Cortex of kidney (tissue), 1 donor: ENCODE measurements around the gene GABRA1.

Experiments
- DNase-seq: peaks from one replicate; lab custom pipeline; 2025; lab: John Stamatoyannopoulos, UW

The GABRA1 gene

GRCh38 chr5:161847941-161848391, at the start of gene GABRA1:
Gene GABRA1 (plus strand): TSS chr5:161848120. CDS start chr5:161850811, 2,691 bp downstream.
- DNase-seq = no peak

DNA sequence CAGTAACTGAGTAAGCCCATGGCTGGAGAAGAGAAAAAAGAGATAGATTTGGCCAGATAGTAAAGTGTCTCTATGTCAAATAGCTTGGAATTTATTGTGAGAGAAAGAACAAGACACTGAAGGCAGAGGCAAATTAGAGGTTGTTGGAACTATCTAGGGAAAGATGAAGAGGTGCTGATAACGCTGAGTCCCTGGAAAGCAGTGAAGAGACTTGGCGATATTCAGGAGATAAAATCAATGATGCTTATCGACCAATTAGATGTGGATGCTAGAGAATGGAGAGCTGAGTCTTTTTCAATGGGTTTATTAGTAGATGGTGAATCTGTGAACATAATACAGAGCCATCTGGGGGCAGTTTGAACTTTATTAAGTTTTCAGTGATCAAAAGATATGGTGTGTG, 48.6 kb upstream of the GABRA1 start:
- DNase-seq = no peak

- DNase-seq = no peak
Observed at GRCh38 chr5:161804263-161804662, 43.7 kb upstream of the GABRA1 start.

- no peak for DNase-seq
Observed at GRCh38 chr5:161846746-161847145, 1.2 kb upstream of the GABRA1 start.

- DNase-seq = no peak
Observed at GRCh38 chr5:161847447-161847846, 473 bp upstream of the GABRA1 start.

GRCh38 chr5:161850491-161850890, 2.6 kb downstream of the GABRA1 start:
- DNase-seq = no peak

- no peak for DNase-seq
Observed at GRCh38 chr5:161851691-161852299, 3.9 kb downstream of the GABRA1 start.

DNA sequence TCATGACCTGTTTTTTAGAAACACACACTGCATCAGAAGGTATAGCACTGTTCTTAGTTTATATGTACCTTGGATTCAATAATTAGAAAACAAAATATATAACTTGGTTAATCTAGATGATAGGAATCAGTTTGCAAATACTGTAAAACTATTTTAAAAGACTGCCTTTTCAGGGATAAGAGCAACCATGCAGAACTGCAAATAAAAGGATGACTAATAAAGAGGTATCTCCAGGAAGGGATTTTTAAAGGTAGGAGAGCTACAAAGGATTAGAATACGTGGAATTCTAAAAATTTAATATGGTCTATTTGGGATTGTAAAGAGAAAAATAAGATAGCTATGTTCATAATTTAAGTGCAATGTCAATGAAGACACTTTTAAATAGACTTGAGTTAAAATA, 9.4 kb downstream of the GABRA1 start:
- DNase-seq = no peak

GRCh38 chr5:161863259-161863658, 15.3 kb downstream of the GABRA1 start:
- DNase-seq = no peak

- DNase-seq = no peak
Observed at GRCh38 chr5:161863811-161864210, 15.9 kb downstream of the GABRA1 start.

DNA sequence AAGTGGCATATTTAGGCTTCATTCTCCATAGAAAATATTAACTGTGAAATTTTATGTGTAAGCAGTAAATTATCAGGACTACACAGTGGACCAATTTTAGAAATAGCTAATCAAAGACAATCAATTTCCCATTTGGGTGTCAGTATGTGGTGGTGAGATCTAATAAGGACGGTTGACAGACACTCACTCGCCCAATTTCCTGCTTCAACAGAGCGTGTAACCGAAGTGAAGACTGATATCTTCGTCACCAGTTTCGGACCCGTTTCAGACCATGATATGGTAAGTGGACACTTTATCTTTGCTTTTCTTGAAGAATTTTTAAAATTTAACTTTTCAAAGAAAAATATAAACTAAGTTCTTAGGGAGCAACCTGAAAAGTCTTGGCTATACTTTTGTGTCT, 17.6 kb downstream of the GABRA1 start:
- no peak for DNase-seq

- no peak for DNase-seq
Observed at GRCh38 chr5:161889971-161890370, 42.1 kb downstream of the GABRA1 start.

DNA sequence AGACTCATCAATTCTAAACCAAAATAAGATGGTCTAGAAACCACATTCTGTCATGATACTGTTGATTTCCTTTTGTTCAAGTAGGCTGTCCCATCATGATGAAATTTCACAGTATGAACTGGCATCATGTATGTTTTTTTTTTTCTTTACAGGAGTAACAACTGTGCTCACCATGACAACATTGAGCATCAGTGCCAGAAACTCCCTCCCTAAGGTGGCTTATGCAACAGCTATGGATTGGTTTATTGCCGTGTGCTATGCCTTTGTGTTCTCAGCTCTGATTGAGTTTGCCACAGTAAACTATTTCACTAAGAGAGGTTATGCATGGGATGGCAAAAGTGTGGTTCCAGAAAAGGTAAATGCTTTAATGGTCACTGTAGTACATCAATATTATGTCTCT, 47.6 kb downstream of the GABRA1 start:
- no peak for DNase-seq

DNA sequence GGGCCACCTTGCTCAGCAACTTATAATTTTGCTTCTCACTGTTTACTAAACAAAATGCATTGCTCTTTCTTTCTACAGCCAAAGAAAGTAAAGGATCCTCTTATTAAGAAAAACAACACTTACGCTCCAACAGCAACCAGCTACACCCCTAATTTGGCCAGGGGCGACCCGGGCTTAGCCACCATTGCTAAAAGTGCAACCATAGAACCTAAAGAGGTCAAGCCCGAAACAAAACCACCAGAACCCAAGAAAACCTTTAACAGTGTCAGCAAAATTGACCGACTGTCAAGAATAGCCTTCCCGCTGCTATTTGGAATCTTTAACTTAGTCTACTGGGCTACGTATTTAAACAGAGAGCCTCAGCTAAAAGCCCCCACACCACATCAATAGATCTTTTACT, 49.1 kb downstream of the GABRA1 start:
- no peak for DNase-seq

GRCh38 chr5:161899590-161899989, 51.7 kb downstream of the GABRA1 start:
- DNase-seq = no peak

DNA sequence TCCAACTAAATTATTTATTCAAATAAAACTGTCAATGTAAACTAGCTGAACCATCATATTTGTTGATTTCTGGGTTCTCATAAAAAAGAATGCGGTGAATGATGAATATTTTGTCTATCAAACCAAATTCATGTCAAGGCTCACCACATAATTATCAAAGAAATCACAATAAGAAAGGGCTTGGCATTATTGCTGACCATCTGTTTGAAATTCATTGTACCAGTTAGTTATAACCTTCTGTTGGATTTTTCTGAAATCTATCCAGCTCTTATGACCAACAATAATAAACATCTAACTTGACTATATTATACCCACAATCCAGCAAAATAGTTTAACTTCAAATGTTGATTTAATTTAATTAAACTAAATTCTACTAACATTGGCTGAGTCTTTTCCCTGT, 53.1 kb downstream of the GABRA1 start:
- DNase-seq = no peak

GRCh38 chr5:161921781-161922180, 73.9 kb downstream of the GABRA1 start:
- DNase-seq = no peak

- no peak for DNase-seq
Observed at GRCh38 chr5:161924270-161924669, 76.3 kb downstream of the GABRA1 start.

DNA sequence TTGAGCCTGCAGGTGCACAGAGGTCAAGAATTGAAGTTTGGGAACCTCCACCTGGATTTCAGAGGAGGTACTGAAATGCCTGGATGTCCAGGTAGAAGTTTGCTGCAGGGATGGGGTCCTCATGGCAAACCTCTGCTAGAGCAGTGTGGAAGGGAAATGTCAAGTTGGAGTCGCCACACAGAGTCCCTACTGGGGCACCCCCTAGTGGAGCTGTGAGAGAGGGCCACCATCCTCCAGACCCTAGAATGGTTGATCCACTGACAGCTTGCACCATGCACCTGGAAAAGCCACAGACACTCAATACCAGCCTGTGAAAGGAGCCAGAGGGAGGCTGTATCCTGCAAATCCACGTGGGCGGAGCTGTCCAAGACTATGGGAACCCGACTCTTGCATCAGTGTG, 78.0 kb downstream of the GABRA1 start:
- no peak for DNase-seq

DNA sequence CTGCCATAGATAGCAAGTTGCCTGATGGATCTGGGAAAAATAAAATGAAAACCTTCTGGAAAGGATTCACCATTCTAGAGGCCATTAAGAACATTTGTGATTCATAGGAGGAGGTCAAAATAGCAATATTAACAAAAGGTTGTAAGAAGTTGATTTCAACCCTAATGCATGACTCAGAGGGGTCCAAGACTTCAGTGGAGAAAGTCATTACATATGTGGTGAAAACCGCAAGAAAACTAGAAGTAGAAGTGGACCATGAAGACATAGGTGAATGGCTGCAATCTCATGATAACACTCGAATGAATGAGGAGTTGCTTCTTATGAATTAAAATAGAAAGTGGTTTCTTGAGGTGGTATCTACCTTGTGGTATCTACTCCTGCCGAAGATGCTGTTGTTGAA, 86.6 kb downstream of the GABRA1 start:
- DNase-seq = no peak

GRCh38 chr5:161944974-161945373, 97.1 kb downstream of the GABRA1 start:
- DNase-seq = no peak

DNA sequence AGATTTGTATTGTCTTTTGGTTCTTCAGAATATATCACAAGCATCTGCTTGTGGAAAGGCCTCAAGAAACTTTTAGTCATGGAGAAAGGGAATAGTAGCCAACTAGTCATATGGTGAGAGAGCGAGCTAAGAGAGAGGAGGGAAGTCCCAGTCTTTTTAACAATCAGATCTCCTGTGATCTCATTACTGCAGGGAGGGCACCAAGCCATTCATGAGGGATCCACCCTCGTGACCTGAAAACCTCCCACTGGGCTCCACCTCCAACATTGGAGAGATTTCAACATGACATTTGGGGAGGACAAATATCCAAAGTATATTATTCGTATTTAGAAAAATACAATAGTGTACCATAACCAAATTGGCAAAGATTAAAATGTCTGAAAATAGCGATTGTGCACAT, 99.0 kb downstream of the GABRA1 start:
- DNase-seq = no peak
